ENCODE results near the gene STAT5A. TPM values are rescaled to one million over a fixed set of nuclear protein-coding genes. Genes with fewer than 3 reads are reported as not detected.

The STAT5A gene
- total RNA-seq, 1 experiment from 2014 or later, result 0.91 TPM

DNA sequence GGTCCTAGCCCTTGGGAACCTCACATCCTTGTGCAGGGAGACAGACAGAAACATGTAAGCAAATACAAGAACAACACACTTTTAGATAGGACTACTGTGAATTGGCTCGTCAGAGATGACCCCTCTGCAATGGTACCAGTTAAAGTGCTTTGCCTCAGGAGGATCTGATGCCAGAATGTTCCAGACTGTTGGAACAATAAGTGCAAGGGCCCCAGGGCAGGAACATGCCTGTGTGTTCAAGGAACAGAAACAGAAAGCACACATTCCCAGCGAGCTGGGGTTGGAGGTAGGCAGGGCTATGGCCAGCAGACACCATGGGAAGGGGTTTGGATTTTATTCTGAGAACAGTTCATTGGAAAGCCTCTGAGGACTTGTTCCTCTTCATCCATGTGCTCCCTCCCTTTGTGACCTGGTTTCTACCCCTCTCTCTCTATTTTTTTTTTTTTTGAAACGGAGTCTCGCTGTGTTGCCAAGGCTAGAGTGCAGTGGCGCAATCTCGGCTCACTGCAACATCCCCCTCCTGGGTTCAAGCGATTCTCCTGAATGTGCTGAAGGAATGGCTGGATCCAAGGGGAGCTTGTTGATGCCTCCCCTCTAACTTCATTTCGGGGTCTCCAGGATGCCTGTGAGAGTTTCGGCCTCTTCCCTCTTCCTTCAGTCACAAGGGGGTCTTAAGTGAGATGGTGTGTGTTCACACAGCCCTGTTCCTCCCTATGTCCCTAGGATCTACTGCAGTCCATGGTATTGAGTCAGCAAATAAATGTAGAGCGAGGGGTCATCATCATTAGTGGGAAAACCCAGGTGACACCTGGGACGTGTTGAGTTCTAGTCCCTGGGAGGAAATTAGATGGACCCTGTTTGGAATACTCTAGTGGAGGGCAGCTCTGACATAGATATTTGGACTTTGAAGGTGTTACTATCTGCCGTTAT is 6.4 kb downstream of the STAT5A start:
- no peak for TF ChIP-seq POLR2AphosphoS5 (IDR thresholded peaks at IDR 0.05; ENCODE audit: low read depth, low read length)
- no peak for TF ChIP-seq EZH2phosphoT487 (IDR thresholded peaks at IDR 0.05; ENCODE audit: borderline replicate concordance)
- TF ChIP-seq YY1 (IDR thresholded peaks at IDR 0.05; ENCODE audit: extremely low read depth, insufficient replicate concordance, low read depth, low read length), result no peak
- TF ChIP-seq, protein P1, sequence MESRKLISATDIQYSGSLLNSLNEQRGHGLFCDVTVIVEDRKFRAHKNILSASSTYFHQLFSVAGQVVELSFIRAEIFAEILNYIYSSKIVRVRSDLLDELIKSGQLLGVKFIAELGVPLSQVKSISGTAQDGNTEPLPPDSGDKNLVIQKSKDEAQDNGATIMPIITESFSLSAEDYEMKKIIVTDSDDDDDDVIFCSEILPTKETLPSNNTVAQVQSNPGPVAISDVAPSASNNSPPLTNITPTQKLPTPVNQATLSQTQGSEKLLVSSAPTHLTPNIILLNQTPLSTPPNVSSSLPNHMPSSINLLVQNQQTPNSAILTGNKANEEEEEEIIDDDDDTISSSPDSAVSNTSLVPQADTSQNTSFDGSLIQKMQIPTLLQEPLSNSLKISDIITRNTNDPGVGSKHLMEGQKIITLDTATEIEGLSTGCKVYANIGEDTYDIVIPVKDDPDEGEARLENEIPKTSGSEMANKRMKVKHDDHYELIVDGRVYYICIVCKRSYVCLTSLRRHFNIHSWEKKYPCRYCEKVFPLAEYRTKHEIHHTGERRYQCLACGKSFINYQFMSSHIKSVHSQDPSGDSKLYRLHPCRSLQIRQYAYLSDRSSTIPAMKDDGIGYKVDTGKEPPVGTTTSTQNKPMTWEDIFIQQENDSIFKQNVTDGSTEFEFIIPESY (IDR thresholded peaks at IDR 0.05; ENCODE audit: extremely low read depth, insufficient replicate concordance, low read length), result no peak
- TF ChIP-seq CEBPB (IDR thresholded peaks at IDR 0.05; ENCODE audit: low read depth), result no peak
- no peak for TF ChIP-seq SIN3A (IDR thresholded peaks at IDR 0.05; ENCODE audit: low read depth)
- no peak for TF ChIP-seq ZNF274 (IDR thresholded peaks at IDR 0.05; ENCODE audit: low read depth, low read length)
- no peak for TF ChIP-seq SP1 (IDR thresholded peaks at IDR 0.05; ENCODE audit: low read depth)
- TF ChIP-seq JUND (IDR thresholded peaks at IDR 0.05), result no peak
- TF ChIP-seq FOSL1 (IDR thresholded peaks at IDR 0.05; ENCODE audit: low read depth), result no peak
- TF ChIP-seq POLR2A (IDR thresholded peaks at IDR 0.05; ENCODE audit: borderline replicate concordance, extremely low read depth, insufficient read depth, insufficient read length), result no peak
- TF ChIP-seq, protein P2, sequence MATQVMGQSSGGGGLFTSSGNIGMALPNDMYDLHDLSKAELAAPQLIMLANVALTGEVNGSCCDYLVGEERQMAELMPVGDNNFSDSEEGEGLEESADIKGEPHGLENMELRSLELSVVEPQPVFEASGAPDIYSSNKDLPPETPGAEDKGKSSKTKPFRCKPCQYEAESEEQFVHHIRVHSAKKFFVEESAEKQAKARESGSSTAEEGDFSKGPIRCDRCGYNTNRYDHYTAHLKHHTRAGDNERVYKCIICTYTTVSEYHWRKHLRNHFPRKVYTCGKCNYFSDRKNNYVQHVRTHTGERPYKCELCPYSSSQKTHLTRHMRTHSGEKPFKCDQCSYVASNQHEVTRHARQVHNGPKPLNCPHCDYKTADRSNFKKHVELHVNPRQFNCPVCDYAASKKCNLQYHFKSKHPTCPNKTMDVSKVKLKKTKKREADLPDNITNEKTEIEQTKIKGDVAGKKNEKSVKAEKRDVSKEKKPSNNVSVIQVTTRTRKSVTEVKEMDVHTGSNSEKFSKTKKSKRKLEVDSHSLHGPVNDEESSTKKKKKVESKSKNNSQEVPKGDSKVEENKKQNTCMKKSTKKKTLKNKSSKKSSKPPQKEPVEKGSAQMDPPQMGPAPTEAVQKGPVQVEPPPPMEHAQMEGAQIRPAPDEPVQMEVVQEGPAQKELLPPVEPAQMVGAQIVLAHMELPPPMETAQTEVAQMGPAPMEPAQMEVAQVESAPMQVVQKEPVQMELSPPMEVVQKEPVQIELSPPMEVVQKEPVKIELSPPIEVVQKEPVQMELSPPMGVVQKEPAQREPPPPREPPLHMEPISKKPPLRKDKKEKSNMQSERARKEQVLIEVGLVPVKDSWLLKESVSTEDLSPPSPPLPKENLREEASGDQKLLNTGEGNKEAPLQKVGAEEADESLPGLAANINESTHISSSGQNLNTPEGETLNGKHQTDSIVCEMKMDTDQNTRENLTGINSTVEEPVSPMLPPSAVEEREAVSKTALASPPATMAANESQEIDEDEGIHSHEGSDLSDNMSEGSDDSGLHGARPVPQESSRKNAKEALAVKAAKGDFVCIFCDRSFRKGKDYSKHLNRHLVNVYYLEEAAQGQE (IDR thresholded peaks at IDR 0.05; ENCODE audit: low read depth), result no peak
- no peak for TF ChIP-seq EZH2 (IDR thresholded peaks at IDR 0.05)
- TF ChIP-seq EGR1 (IDR thresholded peaks at IDR 0.05; ENCODE audit: low read depth), result no peak
- TF ChIP-seq SRF (IDR thresholded peaks at IDR 0.05; ENCODE audit: low read depth), result no peak
- no peak for TF ChIP-seq ZFX (IDR thresholded peaks at IDR 0.05)
- RAD21 ChIA-PET (ENCODE audit: low non-redundant PET in 1 of 2, low total read pairs in 2 of 2, uncharacterized antibody in 2 of 2, unreplicated experiment in 2 of 2), result no interaction called here
- intact Hi-C loops (cut with micrococcal nuclease), result no loop called here
- no peak for DNase-seq (ENCODE audit: low read depth, low spot score)
- ATAC-seq, result no peak
- Histone ChIP-seq H3K79me2 (ENCODE audit: insufficient read depth, low read length) (no peaks in the 10 kb centered on the region), H3K27ac (ENCODE audit: low read depth, low read length) (no peak overlapping the region), H3K36me3 (ENCODE audit: control insufficient read depth in 1 of 2, insufficient read depth in 2 of 2, low read length in 2 of 2) (no peaks in the 10 kb centered on the region), H3K4me3 (replicated peaks in 1 of 2; ENCODE audit: low read depth in 1 of 2, low read length in 2 of 2) (no peak overlapping the region), H4K20me1 (ENCODE audit: insufficient read depth) (no peaks in the 10 kb centered on the region), H3K9ac (ENCODE audit: low read length) (no peak overlapping the region), H3K9me3 (ENCODE audit: control insufficient read depth in 1 of 2, insufficient read depth in 1 of 2, low read depth in 1 of 2, low read length in 2 of 2) (no peaks in the 10 kb centered on the region), H3K4me2 (ENCODE audit: low read length) (no peak overlapping the region), H3K4me1 (ENCODE audit: control insufficient read depth in 1 of 2, insufficient read depth in 2 of 2, low read length in 2 of 2) (no peaks in the 10 kb centered on the region), H3K27me3 (ENCODE audit: insufficient read depth, low read length) (no peaks in the 10 kb centered on the region), H3K9me2 (ENCODE audit: insufficient read depth) (no peaks in the 10 kb centered on the region), H2AFZ (ENCODE audit: low read depth, low read length, poor library complexity, severe bottlenecking) (no peak overlapping the region)
- POLR2A ChIA-PET, result no interaction called here
- CTCF ChIA-PET, result no interaction called here
- BruUV-seq (replicated peaks), result no TSS peak
